Stimulated activated memory B cell treated with anti-CD40 and anti-IgM and Interleukin-4, amounts not matched to agents 10 μg/mL and 1 μg/mL and 100 μg/mL, for 72 hours (primary cell): ENCODE measurements around the gene DIS3L2.

Experiments used
- ATAC-seq: fragments of 150-1000 bp; cut with Tn5 transposase; 2 replicates; pipeline ENCODE4 v1.10.0; 2021
- H3K27ac Mint-ChIP-seq: one replicate; pipeline ENCODE4 v1.8.0; 2022; ENCODE audit warnings: mild to moderate bottlenecking, mixed read lengths
- H3K27me3 Mint-ChIP-seq: one replicate; pipeline ENCODE4 v1.8.0; 2022; ENCODE audit warnings: mixed read lengths
- H3K36me3 Mint-ChIP-seq: one replicate; pipeline ENCODE4 v1.8.0; 2022; ENCODE audit warnings: mixed read lengths
- H3K4me1 Mint-ChIP-seq: one replicate; pipeline ENCODE4 v1.8.0; 2022; ENCODE audit warnings: mixed read lengths
- H3K4me3 Mint-ChIP-seq: one replicate; pipeline ENCODE4 v1.8.0; 2022; ENCODE audit warnings: mild to moderate bottlenecking, moderate library complexity, mixed read lengths
- H3K9me3 Mint-ChIP-seq: one replicate; pipeline ENCODE4 v1.8.0; 2022; ENCODE audit warnings: mixed read lengths

DIS3L2 gene

DNA sequence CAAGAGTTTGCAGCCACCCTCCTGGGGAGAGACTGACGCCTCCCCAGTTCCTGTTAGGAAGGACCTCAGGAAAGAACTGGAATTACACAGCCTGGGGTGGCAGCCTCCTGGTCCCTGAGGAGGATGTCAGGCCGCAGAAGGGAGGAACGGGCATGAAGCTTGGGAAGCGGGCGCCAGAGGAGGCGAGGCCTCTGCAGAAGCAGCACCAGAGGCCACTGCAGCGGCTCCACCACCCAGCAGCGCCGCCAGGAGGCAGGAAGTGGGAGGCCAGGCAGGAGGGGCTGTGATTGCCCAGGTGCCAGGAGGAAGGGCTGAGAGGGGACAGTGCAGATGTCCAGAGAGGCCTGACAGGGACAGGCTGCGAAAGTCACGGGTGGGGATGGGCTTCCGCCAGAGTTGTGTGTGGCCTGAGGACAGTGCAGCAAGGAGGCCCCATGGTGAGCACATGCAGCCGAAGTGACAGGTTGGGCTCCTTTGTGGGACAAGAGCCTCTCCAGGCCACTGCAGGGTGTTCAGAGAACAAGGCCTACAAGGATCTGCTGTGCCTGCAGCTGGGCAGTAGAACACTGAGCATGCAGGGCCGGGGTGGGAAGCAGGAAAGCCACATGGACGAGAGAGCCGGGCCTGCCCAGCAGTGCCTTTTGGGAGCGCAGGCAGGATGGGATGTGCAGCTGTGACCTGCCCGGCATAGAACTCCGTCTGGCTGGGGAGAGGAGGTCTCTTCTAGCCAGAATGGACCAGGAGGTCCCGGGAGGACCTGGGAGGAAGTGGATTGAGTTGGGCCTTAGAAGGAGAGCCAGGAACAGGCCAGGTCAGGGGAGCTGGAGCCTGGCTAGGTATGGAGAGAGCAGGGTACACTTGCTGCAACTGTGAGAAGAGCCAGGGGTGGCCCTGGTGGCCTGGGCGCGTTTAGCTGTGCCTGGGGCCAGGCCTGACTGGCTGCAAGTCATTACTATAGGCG, 377.9 kb downstream of the DIS3L2 start:
- Mint-ChIP-seq H3K4me1 (no peaks in the 10 kb centered on the region), H3K27ac (no peak overlapping the region), H3K27me3 (no peaks in the 10 kb centered on the region), H3K9me3 (peaks cover 6% of the 10 kb centered on the region), H3K36me3 (peaks cover 20% of the 10 kb centered on the region), H3K4me3 (no peak overlapping the region)
- no peak for ATAC-seq

DNA sequence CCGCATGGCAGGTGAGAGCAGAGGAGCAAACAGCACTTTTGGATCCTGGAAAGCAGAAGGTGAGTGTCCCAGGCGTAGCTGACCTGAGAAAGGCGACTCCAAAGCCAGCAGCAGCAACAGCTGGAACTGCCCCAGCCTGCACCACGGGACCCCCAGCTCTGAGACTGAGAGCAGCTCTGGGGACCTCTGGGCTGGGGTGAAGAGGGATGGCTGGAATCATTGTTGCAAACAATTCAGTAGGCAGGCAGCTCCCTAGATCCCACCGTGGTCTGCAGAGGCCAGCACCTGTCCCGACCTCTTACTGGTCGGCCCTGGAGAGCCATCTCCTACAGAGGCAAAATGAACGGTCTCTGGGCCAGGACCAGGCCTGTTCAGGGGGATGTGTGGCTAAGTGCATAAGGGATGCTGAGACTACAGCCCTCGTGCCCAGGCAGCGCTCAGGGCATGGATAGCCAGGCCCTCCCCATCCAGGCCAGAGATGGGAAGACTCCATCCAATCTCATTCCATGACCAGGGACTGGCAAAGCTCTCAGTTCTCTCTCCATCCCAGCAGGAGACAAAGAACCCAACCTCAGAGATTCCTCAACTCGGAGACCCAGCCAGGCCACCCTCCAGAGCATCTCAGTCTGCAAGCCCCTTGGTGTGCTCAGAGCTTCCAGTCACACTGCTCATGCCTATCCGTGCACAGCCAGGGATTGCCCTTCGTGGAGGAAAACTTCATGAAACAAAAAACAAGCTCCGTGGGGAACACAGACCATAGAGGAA, 378.8 kb downstream of the DIS3L2 start:
- no peak for ATAC-seq
- Mint-ChIP-seq H3K4me1 (no peaks in the 10 kb centered on the region), H3K27me3 (no peaks in the 10 kb centered on the region), H3K36me3 (peaks cover 20% of the 10 kb centered on the region), H3K4me3 (no peak overlapping the region), H3K27ac (no peak overlapping the region), H3K9me3 (peaks cover 6% of the 10 kb centered on the region)

DNA sequence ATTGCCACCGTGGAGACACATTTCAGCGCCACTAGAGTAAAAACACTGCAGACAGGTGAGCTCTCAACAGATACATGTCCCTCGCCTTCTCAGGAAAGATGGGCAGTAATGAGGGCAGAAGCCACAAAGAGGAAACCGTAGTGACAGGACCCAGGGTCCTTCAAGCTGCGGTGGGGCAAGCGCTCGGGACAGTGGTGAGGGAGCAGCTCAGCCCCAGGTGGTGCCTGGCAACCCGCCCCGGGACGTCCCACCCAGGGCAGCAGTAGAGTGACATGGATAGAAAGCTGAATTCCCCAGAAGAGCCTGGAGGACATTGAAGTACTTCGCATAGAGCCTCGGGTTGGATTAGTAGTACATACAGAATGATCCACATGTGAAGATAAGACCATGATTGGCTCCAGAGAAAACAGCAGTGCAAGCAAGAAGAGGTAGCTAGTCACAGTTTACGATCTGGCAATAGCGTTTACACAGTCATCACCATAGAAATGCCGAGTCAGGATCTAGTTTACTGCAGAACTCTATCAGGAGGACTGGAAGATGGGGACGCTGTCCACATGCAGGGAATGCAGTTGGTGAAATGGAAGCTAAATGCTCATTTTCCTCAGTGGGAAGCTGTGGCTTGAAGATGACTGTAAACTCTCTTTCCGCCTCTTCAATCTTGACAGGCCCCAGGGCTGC, 379.7 kb downstream of the DIS3L2 start:
- ATAC-seq: no peak
- Mint-ChIP-seq H3K4me3 (no peak overlapping the region), H3K4me1 (no peaks in the 10 kb centered on the region), H3K27ac (no peak overlapping the region), H3K36me3 (peaks cover 15% of the 10 kb centered on the region), H3K9me3 (peaks cover 6% of the 10 kb centered on the region), H3K27me3 (no peaks in the 10 kb centered on the region)

DNA sequence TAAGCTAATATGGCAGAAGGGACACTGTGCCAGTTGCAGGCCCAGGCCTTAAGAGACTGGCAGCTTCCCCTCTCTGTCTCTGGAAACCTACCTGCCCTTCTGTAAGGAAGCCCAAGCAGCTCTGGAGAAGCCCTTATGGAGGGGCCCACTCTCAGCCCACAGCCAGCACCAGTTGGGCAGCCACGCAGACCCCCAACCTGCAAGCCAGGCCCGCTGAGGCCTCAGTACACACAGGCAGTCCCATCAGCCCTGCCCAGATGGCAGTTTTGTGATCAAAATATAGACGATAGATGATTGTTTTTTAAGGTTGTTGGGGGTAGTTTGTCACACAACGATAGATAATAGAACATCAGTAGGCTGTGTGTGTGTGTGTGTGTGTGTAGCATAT, 380.2 kb downstream of the DIS3L2 start:
- Mint-ChIP-seq H3K9me3 (peaks cover 6% of the 10 kb centered on the region), H3K27ac (no peak overlapping the region), H3K27me3 (no peaks in the 10 kb centered on the region), H3K4me1 (no peaks in the 10 kb centered on the region), H3K36me3 (peaks cover 15% of the 10 kb centered on the region), H3K4me3 (no peak overlapping the region)
- ATAC-seq: no peak

DNA sequence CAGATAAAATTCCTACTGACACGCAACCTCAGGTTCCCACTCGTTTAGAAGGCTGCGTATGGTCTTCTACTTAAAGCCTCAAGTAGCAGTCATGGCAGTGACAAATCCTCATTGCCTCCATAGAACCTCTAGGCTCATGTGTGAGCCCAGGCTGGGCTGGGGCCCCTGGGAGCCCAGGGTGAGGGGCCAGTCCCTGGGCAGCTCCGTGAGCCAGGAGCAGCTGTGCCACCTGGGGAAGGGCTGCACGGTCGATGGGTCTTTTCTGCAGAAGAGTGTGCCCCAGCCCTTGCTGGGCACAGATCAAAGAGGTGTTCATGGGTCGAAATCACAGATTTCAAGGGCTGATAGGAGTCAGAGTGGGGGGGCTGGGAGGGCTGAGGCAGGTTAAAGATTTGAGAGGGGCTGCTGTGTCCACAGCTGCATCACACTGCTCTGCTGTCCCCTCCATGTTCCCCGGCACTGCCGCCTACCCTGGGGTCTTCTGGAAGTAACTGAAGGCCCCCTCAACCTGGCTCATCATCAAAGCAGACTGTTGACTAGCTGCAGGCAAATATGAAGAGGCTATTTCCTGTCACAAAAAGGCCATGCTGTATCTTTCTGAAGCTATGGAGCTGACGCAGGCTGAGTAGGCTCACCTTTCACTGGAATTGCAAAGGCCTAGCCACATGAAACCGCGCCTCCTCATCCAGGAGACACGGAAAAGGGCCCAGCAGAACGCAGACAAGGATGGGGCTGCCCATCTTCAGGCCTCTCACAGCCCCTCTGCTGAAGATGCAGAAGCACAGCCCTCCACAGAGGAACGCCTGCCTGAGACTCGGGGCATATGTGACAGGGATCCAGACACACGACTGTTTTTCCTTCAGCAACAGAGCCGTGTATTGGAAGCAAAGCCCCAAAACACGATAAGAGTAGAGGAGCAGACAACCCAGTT, 381.4 kb downstream of the DIS3L2 start:
- Mint-ChIP-seq H3K27ac (no peak overlapping the region), H3K36me3 (peaks cover 15% of the 10 kb centered on the region), H3K4me1 (no peaks in the 10 kb centered on the region), H3K9me3 (peaks cover 6% of the 10 kb centered on the region), H3K27me3 (no peaks in the 10 kb centered on the region), H3K4me3 (no peak overlapping the region)
- ATAC-seq: no peak

DNA sequence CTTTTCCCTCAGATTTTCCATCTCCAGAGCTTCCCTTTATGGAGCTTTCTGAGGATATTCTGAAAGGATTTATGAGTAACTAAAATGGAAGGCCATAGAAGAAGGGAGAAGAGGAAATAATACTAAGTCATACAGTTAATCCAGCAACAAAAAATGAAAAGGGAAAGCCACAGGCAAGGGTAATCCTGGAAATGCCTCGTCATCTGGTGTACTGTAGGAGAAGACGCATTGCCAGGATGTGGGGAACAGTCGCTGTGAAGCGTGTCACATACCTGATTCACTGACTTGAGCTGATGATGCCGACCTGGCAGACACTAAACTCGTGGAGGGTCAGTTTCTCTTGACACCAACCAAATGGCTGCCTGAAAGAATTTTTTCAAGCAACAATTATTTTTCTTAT, 382.3 kb downstream of the DIS3L2 start:
- Mint-ChIP-seq H3K27ac (no peak overlapping the region), H3K27me3 (no peaks in the 10 kb centered on the region), H3K4me3 (no peak overlapping the region), H3K9me3 (peaks cover 9% of the 10 kb centered on the region), H3K4me1 (no peaks in the 10 kb centered on the region), H3K36me3 (peaks cover 12% of the 10 kb centered on the region)
- ATAC-seq: no peak

DNA sequence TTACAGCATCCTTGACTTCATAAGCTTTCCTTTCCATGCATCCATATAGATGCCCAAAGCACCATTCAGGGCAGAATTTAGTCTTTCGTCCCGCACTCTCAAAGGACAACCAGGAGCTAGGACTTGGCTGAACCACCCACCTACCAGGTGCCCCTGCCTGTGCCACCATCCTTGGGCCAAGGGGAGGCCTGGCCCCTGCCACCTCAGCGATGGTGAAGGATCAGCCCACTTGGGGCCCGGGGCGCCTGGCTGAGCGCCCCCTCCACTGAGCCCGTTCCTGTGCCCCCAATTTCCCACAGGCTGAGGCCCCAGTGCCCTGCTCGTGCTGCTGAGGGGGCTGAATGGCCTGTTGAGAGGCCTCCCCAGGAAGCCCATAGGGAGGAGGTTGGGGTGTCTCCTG, 383.7 kb downstream of the DIS3L2 start:
- no peak for ATAC-seq
- H3K4me1 Mint-ChIP-seq: no peaks in the 10 kb centered on the region
- H3K27ac Mint-ChIP-seq: no peak overlapping the region
- H3K36me3 Mint-ChIP-seq: no peaks in the 10 kb centered on the region
- no peak overlapping the region for H3K4me3 Mint-ChIP-seq
- peaks cover 9% of the 10 kb centered on the region for H3K9me3 Mint-ChIP-seq
- H3K27me3 Mint-ChIP-seq: peaks cover 5% of the 10 kb centered on the region

DNA sequence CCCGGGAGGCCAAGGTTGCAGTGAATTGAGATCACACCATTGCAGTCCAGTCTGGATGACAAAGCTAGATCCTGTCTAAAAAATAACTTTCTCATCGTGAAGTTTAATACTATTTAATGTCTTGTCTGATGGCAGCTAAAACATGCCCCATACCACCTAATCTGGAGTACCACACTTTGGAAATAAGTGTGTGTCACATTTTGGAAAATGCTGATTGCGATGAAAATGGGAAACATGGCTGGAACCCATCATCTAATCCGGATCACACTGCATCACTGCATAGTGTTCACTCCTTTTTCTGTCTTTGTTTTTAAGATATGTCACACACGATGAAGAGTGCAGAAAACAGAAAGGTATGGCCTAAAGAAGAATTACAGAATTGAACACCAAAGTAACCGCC, 385.9 kb downstream of the DIS3L2 start:
- Mint-ChIP-seq H3K27me3 (peaks cover 11% of the 10 kb centered on the region), H3K36me3 (no peaks in the 10 kb centered on the region), H3K4me3 (no peak overlapping the region), H3K9me3 (peaks cover 9% of the 10 kb centered on the region), H3K27ac (no peak overlapping the region), H3K4me1 (no peaks in the 10 kb centered on the region)
- ATAC-seq: no peak

DNA sequence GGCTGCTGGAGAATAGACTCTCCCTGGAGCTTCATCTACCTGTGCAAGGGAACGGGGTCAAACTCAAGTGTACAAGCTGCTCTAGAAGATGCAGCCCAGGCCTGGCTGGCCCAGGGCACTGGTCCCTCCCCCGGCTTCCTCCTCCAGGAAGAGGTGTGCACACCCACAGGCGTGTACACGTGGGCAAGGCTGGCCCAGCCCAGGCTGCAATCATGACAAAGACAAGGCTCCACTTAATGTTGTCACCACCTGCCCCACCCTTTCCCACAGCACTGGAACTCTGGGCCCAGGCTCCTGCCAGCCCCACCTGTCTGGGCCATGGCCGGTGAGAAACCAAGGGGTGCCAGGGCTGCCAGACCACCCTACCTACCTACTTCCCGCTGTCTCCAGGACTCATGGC, 387.4 kb downstream of the DIS3L2 start:
- Mint-ChIP-seq H3K4me3 (no peak overlapping the region), H3K27ac (no peak overlapping the region), H3K4me1 (no peaks in the 10 kb centered on the region), H3K36me3 (no peaks in the 10 kb centered on the region), H3K9me3 (peaks cover 4% of the 10 kb centered on the region), H3K27me3 (peaks cover 23% of the 10 kb centered on the region)
- ATAC-seq: no peak

DNA sequence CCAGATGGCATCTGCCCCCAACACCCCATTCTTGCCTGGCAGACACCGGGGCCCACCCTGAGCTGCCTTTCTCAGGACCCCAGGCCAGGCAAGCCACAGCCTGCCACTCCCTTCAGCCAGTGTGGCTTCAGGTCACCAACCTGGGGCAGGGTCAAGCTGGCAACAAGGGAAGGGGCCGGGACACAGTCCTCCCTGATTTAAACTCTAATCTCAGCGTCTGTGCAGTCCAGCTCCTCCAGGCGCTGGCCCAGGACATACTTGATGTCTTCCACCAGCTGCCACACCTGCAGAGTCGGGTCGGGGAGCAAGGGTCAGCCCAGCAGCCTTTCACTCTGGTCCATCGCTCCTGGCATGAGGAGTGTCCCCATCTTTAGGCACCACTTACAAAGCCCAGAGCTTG, 388.0 kb downstream of the DIS3L2 start:
- ATAC-seq: no peak
- no peak overlapping the region for H3K27ac Mint-ChIP-seq
- peaks cover 4% of the 10 kb centered on the region for H3K9me3 Mint-ChIP-seq
- no peaks in the 10 kb centered on the region for H3K36me3 Mint-ChIP-seq
- peaks cover 29% of the 10 kb centered on the region for H3K27me3 Mint-ChIP-seq
- no peaks in the 10 kb centered on the region for H3K4me1 Mint-ChIP-seq
- no peak overlapping the region for H3K4me3 Mint-ChIP-seq

DNA sequence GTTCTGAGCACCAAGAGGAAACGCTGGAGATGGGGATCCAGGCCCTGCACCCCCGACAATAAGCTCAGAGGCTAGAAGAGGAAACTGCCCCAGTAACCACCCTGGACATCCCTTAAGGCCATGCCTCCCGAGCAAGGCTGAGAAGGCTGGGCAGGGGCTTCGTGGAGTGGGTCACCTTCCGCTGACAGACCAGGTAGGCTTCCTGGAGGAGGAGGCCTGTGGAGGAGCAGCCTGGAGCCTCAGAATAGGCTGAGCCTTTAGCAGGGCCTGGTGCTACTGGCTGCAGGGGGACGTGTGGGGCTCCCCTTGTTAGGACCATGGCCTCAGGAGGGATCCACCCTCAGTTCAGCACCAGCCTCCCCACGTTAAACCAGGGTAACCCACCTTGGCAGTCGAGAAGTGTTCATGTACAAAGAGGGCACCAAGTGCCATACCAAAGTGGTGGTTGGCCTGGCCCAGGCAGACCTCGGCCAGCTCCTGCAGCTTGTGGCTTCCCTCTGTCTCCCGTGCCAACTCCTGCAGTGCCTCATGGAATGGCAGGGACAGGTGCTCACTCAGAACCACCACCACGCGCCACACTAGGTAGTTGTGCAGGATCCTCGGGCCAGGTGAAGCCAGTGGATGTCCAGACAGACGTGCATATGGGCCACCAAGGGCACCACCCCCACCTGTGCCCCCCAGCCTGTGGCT, 388.6 kb downstream of the DIS3L2 start:
- Mint-ChIP-seq H3K4me3 (no peak overlapping the region), H3K27ac (no peak overlapping the region), H3K27me3 (peaks cover 34% of the 10 kb centered on the region), H3K9me3 (peaks cover 4% of the 10 kb centered on the region), H3K36me3 (no peaks in the 10 kb centered on the region), H3K4me1 (no peaks in the 10 kb centered on the region)
- ATAC-seq: no peak

DNA sequence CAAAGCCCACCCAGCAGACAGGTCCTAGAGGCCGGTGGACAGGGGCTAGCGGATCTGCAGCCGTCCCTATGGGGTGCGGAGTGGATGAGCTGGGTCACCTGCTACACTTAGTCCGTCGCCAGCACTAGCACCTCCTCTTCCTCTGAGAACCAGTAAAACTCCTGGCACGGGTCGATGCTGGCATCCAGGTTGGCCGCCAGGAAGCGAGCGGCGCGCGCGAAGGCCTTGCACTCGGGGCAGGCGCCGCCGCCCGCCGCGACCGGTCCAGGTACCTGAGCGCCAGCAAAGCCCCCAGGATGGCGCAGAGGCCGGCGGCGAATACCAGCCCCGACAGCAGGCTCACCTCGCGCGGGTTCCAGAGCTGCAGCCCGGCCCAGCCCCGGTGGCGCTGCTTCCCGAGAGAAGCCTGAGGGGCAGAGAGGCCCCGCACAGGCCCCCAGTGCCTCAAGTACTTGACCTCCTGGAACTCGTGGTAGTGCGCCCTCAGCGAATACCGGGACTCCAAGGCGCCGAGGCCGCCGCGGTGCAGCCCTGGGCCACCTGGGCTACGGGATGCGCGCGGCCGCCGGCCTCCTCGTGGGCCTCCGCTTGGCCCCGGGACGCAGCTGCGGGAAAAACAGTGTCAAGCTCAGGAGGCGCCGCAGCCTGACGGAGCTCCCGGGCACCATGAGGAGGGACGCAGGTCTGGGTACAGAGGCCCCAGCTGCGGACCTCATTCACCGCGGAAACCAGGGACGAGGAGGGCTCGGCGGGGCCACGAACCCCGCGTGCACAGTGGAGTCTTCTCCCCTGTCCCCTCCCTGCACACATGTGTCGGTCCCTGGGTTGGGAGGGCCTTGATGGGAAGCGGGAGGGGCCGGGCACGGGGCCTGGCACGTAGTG, 389.5 kb downstream of the DIS3L2 start:
- ATAC-seq: no peak
- H3K27ac Mint-ChIP-seq: no peak overlapping the region
- H3K36me3 Mint-ChIP-seq: no peaks in the 10 kb centered on the region
- no peak overlapping the region for H3K4me3 Mint-ChIP-seq
- H3K27me3 Mint-ChIP-seq: peaks cover 37% of the 10 kb centered on the region
- peaks cover 4% of the 10 kb centered on the region for H3K9me3 Mint-ChIP-seq
- H3K4me1 Mint-ChIP-seq: no peaks in the 10 kb centered on the region

DNA sequence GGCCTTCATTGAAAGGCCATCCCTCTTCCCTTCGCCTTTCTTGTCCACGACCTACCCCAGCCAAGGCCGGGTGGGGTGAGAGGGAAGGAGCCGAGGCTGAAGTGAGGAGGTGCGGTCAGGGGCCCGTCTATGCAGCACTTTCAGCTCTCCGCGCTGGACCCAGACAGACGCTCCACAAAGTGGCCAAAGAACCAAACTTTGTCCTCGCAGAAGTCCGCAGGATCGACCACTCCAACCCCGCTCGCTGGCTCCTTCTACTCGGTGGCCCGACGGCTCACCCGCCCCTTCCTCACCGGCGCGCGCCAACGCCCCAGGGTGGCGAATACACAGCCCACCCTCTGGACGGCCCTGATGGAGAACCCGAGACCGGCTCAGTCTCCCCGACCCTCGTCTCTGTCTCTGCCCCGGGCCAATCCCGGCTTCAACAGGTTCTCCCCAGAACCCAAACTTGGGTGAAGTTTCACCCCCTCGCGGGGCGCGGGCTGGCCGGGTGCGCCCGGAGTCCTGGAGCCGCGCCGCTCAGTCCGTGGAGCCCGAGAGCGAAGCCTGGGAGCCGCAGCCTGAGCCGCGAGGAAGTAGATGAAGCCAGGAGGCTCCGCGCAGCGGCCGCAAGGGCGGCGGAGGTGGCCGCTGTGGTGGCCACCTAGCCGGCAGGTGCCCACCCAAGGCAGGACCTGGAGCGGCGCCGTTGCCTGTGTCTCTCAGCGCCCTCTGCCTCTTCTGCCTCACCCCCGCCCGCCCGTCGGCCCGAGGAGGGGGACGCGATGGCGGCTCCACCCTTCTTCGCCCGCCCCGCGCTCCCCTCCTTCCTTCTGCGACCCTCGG, 390.4 kb downstream of the DIS3L2 start:
- Mint-ChIP-seq H3K36me3 (no peaks in the 10 kb centered on the region), H3K4me1 (no peaks in the 10 kb centered on the region), H3K27ac (no peak overlapping the region), H3K4me3 (no peak overlapping the region), H3K9me3 (peaks cover 4% of the 10 kb centered on the region), H3K27me3 (peaks cover 45% of the 10 kb centered on the region)
- no peak for ATAC-seq
